Fibroblast of lung (primary cell): Measurements from ENCODE around the gene HAO2. TPM values are rescaled to one million over a fixed set of nuclear protein-coding genes. Genes with fewer than 3 reads are reported as not detected.

ENCODE experiments used
- DNase-seq, 2 donors: peaks; one replicate each; pipeline versions ENCODE4 v3.0.0 to v3.0.0-alpha.2; 2010; ENCODE audit warnings: low read depth in 2 of 2
- H2AFZ ChIP-seq: 2 replicates; pipeline ENCODE4 v1.5.1; 2012; ENCODE audit warnings: low read length, control low read depth, inconsistent platforms
- H3K27ac ChIP-seq: 2 replicates; pipeline ENCODE4 v1.5.1; 2011; ENCODE audit warnings: low read length, control low read depth; ENCODE audit not compliant: insufficient read depth
- H3K27me3 ChIP-seq: 2 replicates; pipeline ENCODE4 v1.5.1; 2011; ENCODE audit warnings: mild to moderate bottlenecking, low read length; ENCODE audit not compliant: control insufficient read depth, insufficient read depth
- H3K36me3 ChIP-seq: 2 replicates; pipeline ENCODE4 v1.5.1; 2011; ENCODE audit warnings: low read length; ENCODE audit not compliant: control insufficient read depth, insufficient read depth
- H3K4me1 ChIP-seq: 2 replicates; pipeline ENCODE4 v1.5.1; 2011; ENCODE audit warnings: low read length; ENCODE audit not compliant: control insufficient read depth, insufficient read depth; ENCODE audit errors: extremely low read depth
- H3K4me2 ChIP-seq: 2 replicates; pipeline ENCODE4 v1.5.1; 2011; ENCODE audit warnings: low read length, control low read depth; ENCODE audit not compliant: insufficient read depth; ENCODE audit errors: extremely low read depth
- H3K4me3 ChIP-seq, 4 experiments: fragments of 200-600 bp in 1 of 4; sonication (generic) in 1 of 4; replicated peaks in 1 of 4; 2 replicates each; pipeline ENCODE4 v1.5.1; 2011 to 2016; ENCODE audit warnings: low read length in 4 of 4, low read depth in 3 of 4, mild to moderate bottlenecking in 3 of 4, control low read depth in 2 of 4, inconsistent platforms in 1 of 4, mixed read lengths in 1 of 4; ENCODE audit not compliant: insufficient read depth in 1 of 4; ENCODE audit errors: control extremely low read depth in 1 of 4
- H3K79me2 ChIP-seq: 2 replicates; pipeline ENCODE4 v1.5.1; 2012; ENCODE audit warnings: mild to moderate bottlenecking, low read length, inconsistent platforms; ENCODE audit not compliant: control insufficient read depth, insufficient read depth
- H3K9ac ChIP-seq: 2 replicates; pipeline ENCODE4 v1.5.1; 2011; ENCODE audit warnings: mild to moderate bottlenecking, low read length, control low read depth; ENCODE audit not compliant: insufficient read depth
- H3K9me3 ChIP-seq: 2 replicates; pipeline ENCODE4 v1.5.1; 2012; ENCODE audit warnings: low read depth, low read length; ENCODE audit not compliant: control insufficient read depth, insufficient read depth
- H4K20me1 ChIP-seq: 2 replicates; pipeline ENCODE4 v1.5.1; 2011; ENCODE audit warnings: low read length; ENCODE audit not compliant: control insufficient read depth, insufficient read depth; ENCODE audit errors: extremely low read depth
- EZH2 ChIP-seq: IDR thresholded peaks from 2 replicates; pipeline ENCODE4 v1.5.1; 2012; ENCODE audit warnings: low read length, control low read depth, mild to moderate bottlenecking; ENCODE audit errors: missing control alignments
- polyA plus RNA-seq, 2 donors: library from polyadenylated mRNA; depleted of rRNA in 1 of 2; stranded (reverse) in 1 of 2; unstranded in 1 of 2; fragments of >200 nt; gene quantifications; 2 replicates each; pipeline ENCODE4 v1.2.1, GENCODE V29; 2011 to 2012; ENCODE audit warnings: missing spikeins in 1 of 2
- total RNA-seq: library from RNA; depleted of rRNA; stranded (reverse); fragments of >200 nt; gene quantifications from 2 replicates; pipeline ENCODE4 v1.2.1, GENCODE V29; 2014
- TF ChIP-seq, protein P1 (sequence below), 2 donors: IDR thresholded peaks in 1 of 2; conservative IDR thresholded peaks in 1 of 2; 1 replicate in 1 of 2; 2 replicates in 1 of 2; pipeline ENCODE4 v1.5.1; 2011 to 2012; ENCODE audit warnings: low read length in 2 of 2, control low read depth in 1 of 2, inconsistent platforms in 1 of 2, low read depth in 1 of 2, mild to moderate bottlenecking in 1 of 2

Gene HAO2
- total and polyA plus RNA-seq, 2 donors (not counting 1 experiment from before 2014, with no cell fraction given) = not detected

DNA sequence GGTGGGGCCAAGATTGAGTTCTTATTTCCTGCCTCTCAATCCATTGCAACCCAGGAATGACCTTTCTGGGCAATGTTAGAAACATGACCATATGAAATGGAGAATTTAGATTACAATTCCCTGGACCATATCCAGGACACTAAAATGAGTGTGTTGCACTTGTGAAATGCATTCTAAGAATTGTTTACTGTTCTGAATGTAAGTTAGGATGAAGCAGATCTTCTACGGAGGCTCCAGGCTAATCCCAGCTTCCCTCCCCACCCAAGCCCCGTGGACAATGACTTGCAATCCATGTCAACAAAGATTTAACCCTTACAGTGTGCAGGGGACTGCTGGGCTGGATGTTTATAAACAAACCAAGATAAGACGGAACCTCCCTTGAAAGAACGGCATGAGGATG is 31.7 kb upstream of the HAO2 start:
- no peak overlapping the region for H3K27ac ChIP-seq
- no peak overlapping the region for H2AFZ ChIP-seq
- H4K20me1 ChIP-seq = no peaks in the 10 kb centered on the region
- no peaks in the 10 kb centered on the region for H3K79me2 ChIP-seq
- H3K27me3 ChIP-seq = no peaks in the 10 kb centered on the region
- TF ChIP-seq EZH2 = no peak
- TF ChIP-seq, protein P1, sequence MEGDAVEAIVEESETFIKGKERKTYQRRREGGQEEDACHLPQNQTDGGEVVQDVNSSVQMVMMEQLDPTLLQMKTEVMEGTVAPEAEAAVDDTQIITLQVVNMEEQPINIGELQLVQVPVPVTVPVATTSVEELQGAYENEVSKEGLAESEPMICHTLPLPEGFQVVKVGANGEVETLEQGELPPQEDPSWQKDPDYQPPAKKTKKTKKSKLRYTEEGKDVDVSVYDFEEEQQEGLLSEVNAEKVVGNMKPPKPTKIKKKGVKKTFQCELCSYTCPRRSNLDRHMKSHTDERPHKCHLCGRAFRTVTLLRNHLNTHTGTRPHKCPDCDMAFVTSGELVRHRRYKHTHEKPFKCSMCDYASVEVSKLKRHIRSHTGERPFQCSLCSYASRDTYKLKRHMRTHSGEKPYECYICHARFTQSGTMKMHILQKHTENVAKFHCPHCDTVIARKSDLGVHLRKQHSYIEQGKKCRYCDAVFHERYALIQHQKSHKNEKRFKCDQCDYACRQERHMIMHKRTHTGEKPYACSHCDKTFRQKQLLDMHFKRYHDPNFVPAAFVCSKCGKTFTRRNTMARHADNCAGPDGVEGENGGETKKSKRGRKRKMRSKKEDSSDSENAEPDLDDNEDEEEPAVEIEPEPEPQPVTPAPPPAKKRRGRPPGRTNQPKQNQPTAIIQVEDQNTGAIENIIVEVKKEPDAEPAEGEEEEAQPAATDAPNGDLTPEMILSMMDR (conservative IDR thresholded peaks at IDR 0.05 in 1 of 2, IDR thresholded peaks at IDR 0.05 in 1 of 2; ENCODE audit: low read depth in 1 of 2, low read length in 2 of 2) = no peak
- H3K4me1 ChIP-seq = no peaks in the 10 kb centered on the region
- peak in 1 of 2 donors; percentile 49 for DNase-seq
- H3K9me3 ChIP-seq = no peaks in the 10 kb centered on the region
- H3K9ac ChIP-seq = no peak overlapping the region
- no peak overlapping the region for H3K4me2 ChIP-seq
- no peak overlapping the region for H3K4me3 ChIP-seq
- H3K36me3 ChIP-seq = no peaks in the 10 kb centered on the region

DNA sequence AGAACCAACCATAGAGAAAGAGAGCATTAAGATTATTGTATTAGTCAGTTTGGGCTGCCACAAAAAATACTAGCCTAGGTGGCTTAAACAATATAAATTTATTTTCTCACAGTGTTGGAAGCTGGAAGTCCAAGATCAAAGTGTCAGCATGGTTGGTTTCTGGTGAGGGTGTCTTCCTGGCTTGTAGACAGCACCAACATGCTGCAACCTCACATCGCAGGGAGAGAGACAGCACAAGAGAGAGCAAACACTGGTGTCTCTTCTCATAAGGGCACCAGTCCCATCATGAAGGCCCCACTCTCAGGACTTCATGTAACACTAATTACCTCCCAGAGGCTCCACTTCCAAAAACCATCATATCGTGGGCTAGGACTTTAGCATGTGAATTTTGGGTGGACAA is 30.6 kb upstream of the HAO2 start:
- no peaks in the 10 kb centered on the region for H3K9me3 ChIP-seq
- H4K20me1 ChIP-seq = no peaks in the 10 kb centered on the region
- no peak overlapping the region for H3K4me3 ChIP-seq
- no peaks in the 10 kb centered on the region for H3K4me1 ChIP-seq
- no peak overlapping the region for H2AFZ ChIP-seq
- no peaks in the 10 kb centered on the region for H3K27me3 ChIP-seq
- H3K4me2 ChIP-seq = no peak overlapping the region
- no peak overlapping the region for H3K27ac ChIP-seq
- no peaks in the 10 kb centered on the region for H3K36me3 ChIP-seq
- TF ChIP-seq EZH2 = no peak
- TF ChIP-seq, protein P1 (conservative IDR thresholded peaks at IDR 0.05 in 1 of 2, IDR thresholded peaks at IDR 0.05 in 1 of 2; ENCODE audit: low read depth in 1 of 2, low read length in 2 of 2) = no peak
- no peak overlapping the region for H3K9ac ChIP-seq
- no peaks in the 10 kb centered on the region for H3K79me2 ChIP-seq
- no peak for DNase-seq

DNA sequence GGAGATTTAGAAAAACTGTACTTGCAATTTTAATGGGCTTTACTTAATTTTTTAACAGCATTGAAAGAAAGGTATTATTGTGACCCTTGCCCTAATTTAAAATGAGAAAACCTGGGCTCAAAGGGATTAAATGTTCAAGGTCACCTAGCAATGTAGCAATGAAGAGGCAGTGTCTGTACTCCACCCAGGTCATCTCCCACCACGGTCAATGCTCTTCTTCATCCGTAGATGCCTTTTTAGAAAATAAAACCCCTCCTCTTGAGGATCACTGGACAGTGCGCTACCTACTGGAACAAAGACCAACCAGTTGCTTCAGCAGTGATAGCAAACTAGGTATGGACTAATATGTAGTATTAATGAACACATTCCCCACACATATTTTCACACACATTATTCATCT is 29.8 kb upstream of the HAO2 start:
- DNase-seq = no peak
- no peaks in the 10 kb centered on the region for H3K27me3 ChIP-seq

More for the DNA sequence above, 29.8 kb upstream of the HAO2 start:
- no peaks in the 10 kb centered on the region for H3K9me3 ChIP-seq
- H3K79me2 ChIP-seq = no peaks in the 10 kb centered on the region
- H3K4me2 ChIP-seq = no peak overlapping the region
- no peak overlapping the region for H3K9ac ChIP-seq
- H2AFZ ChIP-seq = no peak overlapping the region
- no peaks in the 10 kb centered on the region for H3K36me3 ChIP-seq
- H4K20me1 ChIP-seq = no peaks in the 10 kb centered on the region
- no peak overlapping the region for H3K27ac ChIP-seq
- TF ChIP-seq, protein P1 (conservative IDR thresholded peaks at IDR 0.05 in 1 of 2, IDR thresholded peaks at IDR 0.05 in 1 of 2; ENCODE audit: low read depth in 1 of 2, low read length in 2 of 2) = no peak
- no peak for TF ChIP-seq EZH2
- no peaks in the 10 kb centered on the region for H3K4me1 ChIP-seq
- H3K4me3 ChIP-seq = no peak overlapping the region
